ENCODE measurements around the gene OARD1. TPM values are rescaled to one million over a fixed set of nuclear protein-coding genes. Genes with fewer than 3 reads are reported as not detected.

The OARD1 gene
- polyA plus RNA-seq, 1 experiment, result 3.4 TPM

DNA sequence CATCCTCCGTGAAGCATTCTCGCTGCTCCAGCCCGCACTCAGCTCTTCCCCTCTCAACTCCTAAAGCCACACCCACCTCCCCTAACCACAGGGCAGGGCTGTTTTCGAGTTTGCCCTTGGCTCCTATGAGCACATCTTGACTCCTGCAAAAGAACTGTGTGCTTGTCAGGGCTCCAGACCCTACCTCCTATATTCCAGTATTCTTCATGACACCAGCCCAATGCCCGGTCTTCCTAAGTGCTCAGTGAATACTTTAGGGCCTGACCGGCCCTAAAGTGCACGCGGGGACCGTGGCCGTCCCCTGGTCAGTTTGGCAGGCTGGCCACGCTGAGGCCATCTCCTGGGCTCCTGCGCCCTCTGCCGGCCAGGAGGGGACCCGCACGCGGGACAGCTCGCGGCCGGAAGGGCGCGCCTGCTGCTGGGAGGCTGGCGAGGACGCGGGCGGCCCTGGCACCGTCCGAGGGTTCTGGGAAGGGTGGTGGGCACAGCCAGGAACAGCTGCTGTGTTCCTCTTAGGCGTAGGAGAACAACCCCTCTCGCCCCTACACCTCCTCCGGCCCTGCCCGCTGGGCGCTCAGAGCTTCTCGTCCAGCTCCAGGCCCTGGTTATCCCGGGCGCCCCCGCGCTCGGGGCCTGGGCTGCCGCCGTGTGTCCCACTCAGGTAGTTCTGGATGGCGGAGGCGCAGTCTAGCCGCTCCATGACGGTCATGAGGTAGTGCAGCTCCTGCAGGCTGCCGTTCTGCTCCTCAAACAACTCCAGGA is 44.2 kb downstream of the OARD1 start:
- ChIA-PET CTCF (interaction anchor here (0.6 to 11.0 kb wide), 47 partner anchors 9 to 1693 kb away, joined by 3 to 184 read pairs (median 4); partner anchors contain the start of genes TSPO2 and UNC5CL), POLR2A (no interaction called here)
- DNase-seq (ENCODE audit: low read depth), result no peak
- peaks cover 2% of the 10 kb centered on the region; the same call in 1 of the 2 replicates for H3K27me3 ChIP-seq (ENCODE audit: control insufficient read depth, insufficient read depth, low read length)
- no peaks in the 10 kb centered on the region for H3K36me3 ChIP-seq (ENCODE audit: control insufficient read depth, insufficient read depth, low read length)
- TF ChIP-seq, protein P1, sequence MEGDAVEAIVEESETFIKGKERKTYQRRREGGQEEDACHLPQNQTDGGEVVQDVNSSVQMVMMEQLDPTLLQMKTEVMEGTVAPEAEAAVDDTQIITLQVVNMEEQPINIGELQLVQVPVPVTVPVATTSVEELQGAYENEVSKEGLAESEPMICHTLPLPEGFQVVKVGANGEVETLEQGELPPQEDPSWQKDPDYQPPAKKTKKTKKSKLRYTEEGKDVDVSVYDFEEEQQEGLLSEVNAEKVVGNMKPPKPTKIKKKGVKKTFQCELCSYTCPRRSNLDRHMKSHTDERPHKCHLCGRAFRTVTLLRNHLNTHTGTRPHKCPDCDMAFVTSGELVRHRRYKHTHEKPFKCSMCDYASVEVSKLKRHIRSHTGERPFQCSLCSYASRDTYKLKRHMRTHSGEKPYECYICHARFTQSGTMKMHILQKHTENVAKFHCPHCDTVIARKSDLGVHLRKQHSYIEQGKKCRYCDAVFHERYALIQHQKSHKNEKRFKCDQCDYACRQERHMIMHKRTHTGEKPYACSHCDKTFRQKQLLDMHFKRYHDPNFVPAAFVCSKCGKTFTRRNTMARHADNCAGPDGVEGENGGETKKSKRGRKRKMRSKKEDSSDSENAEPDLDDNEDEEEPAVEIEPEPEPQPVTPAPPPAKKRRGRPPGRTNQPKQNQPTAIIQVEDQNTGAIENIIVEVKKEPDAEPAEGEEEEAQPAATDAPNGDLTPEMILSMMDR (IDR thresholded peaks at IDR 0.05; ENCODE audit: insufficient read depth, low read depth, low read length), result peak; percentile 87
- H3K4me3 ChIP-seq (ENCODE audit: low read depth, low read length), result peak overlapping the region; percentile 30

DNA sequence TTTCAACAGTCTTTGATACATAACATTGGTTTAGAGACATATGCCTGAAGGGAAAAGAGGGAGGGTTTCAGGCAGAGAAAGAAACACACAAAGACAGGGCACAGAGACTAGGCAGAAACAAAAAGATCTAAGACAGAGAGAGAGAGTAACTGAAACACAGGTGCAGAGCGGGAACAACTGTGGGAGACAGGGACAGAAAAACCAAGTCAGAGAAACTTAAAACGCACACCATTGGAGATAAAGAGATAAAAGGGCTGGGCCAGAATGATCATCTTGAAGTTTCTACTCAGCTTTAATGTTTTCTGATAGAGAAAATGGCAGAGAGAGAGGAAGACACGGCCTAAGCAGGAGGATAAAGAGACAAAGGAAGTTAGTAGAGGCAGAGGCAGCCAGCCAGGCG is 44.9 kb downstream of the OARD1 start:
- ChIA-PET CTCF (interaction anchor here (0.6 to 11.0 kb wide), 24 partner anchors 10 to 1692 kb away, joined by 3 to 184 read pairs (median 5); partner anchors contain the start of genes TSPO2 and UNC5CL), POLR2A (no interaction called here)
- TF ChIP-seq, protein P1 (IDR thresholded peaks at IDR 0.05; ENCODE audit: insufficient read depth, low read depth, low read length), result no peak
- H3K4me3 ChIP-seq (ENCODE audit: low read depth, low read length), result no peak overlapping the region
- DNase-seq (ENCODE audit: low read depth), result no peak
- peaks cover 2% of the 10 kb centered on the region; the same call in 1 of the 2 replicates for H3K27me3 ChIP-seq (ENCODE audit: control insufficient read depth, insufficient read depth, low read length)
- H3K36me3 ChIP-seq (ENCODE audit: control insufficient read depth, insufficient read depth, low read length), result no peaks in the 10 kb centered on the region

DNA sequence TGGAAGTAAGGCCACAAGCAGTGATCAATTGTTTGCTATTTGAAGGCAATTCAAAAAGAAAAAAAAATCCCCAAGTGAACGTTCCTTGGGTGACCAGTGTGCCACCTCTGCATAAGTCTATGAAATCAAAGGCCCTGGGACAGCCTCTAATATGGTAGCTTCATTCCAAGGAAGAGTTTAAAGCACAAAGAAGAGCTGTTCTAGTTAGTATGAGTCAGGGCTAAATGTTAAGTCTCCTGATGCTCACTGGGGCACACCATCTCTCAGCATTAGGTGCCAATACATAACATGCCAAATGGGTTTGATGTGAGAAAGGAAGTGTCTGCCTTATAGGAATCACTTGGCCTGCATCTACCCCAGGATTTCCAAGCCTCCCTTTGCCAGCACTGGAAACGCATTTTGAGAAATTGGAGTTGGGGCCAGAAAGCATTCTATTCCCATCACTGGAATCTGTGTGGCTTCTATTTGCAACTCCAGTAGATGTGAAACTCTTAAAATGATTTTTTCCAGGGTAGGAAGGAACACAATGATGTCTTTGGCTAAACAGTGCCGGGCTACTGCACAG is 46.1 kb downstream of the OARD1 start:
- CTCF ChIA-PET, result interaction anchor here (0.6 to 11.0 kb wide), 6 partner anchors 12 to 478 kb away, joined by 3 to 184 read pairs (median 10); partner anchors contain the start of genes TSPO2 and UNC5CL
- Histone ChIP-seq H3K36me3 (ENCODE audit: control insufficient read depth, insufficient read depth, low read length) (no peaks in the 10 kb centered on the region), H3K4me3 (ENCODE audit: low read depth, low read length) (no peak overlapping the region), H3K27me3 (ENCODE audit: control insufficient read depth, insufficient read depth, low read length) (no peaks in the 10 kb centered on the region; the same call in 1 of the 2 replicates)
- TF ChIP-seq, protein P1 (IDR thresholded peaks at IDR 0.05; ENCODE audit: insufficient read depth, low read depth, low read length), result no peak
- DNase-seq (ENCODE audit: low read depth), result no peak
- POLR2A ChIA-PET, result no interaction called here

DNA sequence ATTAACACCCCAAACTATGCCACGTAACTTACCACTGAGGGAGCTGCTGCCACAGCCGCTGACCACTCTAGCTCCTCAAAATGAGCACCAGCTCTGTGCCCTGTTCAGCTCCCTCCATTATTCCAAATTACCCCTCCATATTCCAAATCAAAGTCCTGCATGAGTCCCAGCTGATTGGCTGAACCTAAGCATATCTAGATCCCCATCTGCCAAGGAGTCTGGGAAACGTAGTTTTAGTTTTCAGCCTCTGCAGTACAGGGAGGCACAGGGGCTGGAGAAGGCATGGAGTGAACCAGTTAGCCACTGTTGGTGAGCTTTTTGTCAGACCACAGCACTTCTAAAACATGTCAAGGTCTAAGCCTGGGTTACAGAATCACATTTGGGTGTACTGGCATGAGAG is 49.0 kb downstream of the OARD1 start:
- Histone ChIP-seq H3K27me3 (ENCODE audit: control insufficient read depth, insufficient read depth, low read length) (no peaks in the 10 kb centered on the region), H3K4me3 (ENCODE audit: low read depth, low read length) (no peak overlapping the region), H3K36me3 (ENCODE audit: control insufficient read depth, insufficient read depth, low read length) (no peaks in the 10 kb centered on the region)
- DNase-seq (ENCODE audit: low read depth), result no peak
- POLR2A ChIA-PET, result no interaction called here
- TF ChIP-seq, protein P1 (IDR thresholded peaks at IDR 0.05; ENCODE audit: insufficient read depth, low read depth, low read length), result no peak
- CTCF ChIA-PET, result interaction anchor here (0.9 to 11.0 kb wide), 7 partner anchors 10 to 175 kb away, joined by 3 to 184 read pairs (median 3); no protein-coding TSS in a partner anchor

DNA sequence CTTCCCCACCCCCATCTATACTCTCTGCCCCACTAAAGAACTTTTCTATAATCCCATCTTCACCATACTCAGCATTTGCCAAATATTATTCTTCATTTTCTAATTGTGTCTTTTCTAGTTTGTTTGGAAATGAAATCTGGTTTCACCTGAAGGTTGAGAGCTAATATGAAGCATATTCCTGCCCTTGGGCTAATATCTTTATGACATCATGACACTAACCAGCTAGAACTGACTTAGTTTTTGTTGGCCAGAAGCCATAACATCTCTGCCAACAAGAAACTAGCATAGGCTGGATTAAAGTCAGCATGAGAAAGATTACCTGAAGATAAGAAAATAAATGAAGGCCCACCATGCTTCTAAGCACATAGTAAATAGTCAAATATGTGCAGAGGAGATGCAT is 49.9 kb downstream of the OARD1 start:
- Histone ChIP-seq H3K36me3 (ENCODE audit: control insufficient read depth, insufficient read depth, low read length) (no peaks in the 10 kb centered on the region), H3K27me3 (ENCODE audit: control insufficient read depth, insufficient read depth, low read length) (no peaks in the 10 kb centered on the region), H3K4me3 (ENCODE audit: low read depth, low read length) (no peak overlapping the region)
- TF ChIP-seq, protein P1 (IDR thresholded peaks at IDR 0.05; ENCODE audit: insufficient read depth, low read depth, low read length), result no peak
- DNase-seq (ENCODE audit: low read depth), result no peak
- CTCF ChIA-PET, result interaction anchor here (0.8 to 11.0 kb wide), 11 partner anchors 17 to 472 kb away, joined by 3 to 184 read pairs (median 3); partner anchors contain the start of gene UNC5CL
- POLR2A ChIA-PET, result no interaction called here

All from BJ (cell line).